H1 (cell line): ENCODE data around the gene GATC. TPM values are rescaled to one million over a fixed set of nuclear protein-coding genes. Genes with fewer than 3 reads are reported as not detected.
A peak's percentile ranks its signal among the peaks of the same experiment; 100 is the strongest.

ENCODE experiments used
- CEBPB ChIP-seq: IDR thresholded peaks from 2 replicates; pipeline ENCODE4 v1.6.1; 2012; ENCODE audit warnings: low read depth, low read length
- CTCF ChIP-seq, 3 experiments: IDR thresholded peaks; 1 replicate in 2 of 3; 2 replicates in 1 of 3; pipeline versions ENCODE4 v1.5.1 to v1.6.1; 2011; ENCODE audit warnings: low read length in 3 of 3, mild to moderate bottlenecking in 3 of 3, inconsistent platforms in 2 of 3, low read depth in 1 of 3, moderate library complexity in 1 of 3; ENCODE audit not compliant: insufficient read depth in 1 of 3; ENCODE audit errors: control extremely low read depth in 1 of 3
- EGR1 ChIP-seq: IDR thresholded peaks from 2 replicates; pipeline ENCODE4 v1.6.1; 2011; ENCODE audit warnings: low read depth, low read length, borderline replicate concordance
- EP300 ChIP-seq, 2 experiments: IDR thresholded peaks; 1 replicate in 1 of 2; 2 replicates in 1 of 2; pipeline ENCODE4 v1.6.1; 2011 to 2012; ENCODE audit warnings: low read depth in 2 of 2, low read length in 2 of 2, mild to moderate bottlenecking in 2 of 2, borderline replicate concordance in 1 of 2, inconsistent platforms in 1 of 2, moderate library complexity in 1 of 2
- EZH2 ChIP-seq: fragments of 200-600 bp; sonication (generic); IDR thresholded peaks from 2 replicates; pipeline ENCODE4 v1.7.1; 2012; ENCODE audit warnings: low read depth, mild to moderate bottlenecking, moderate library complexity, low read length, inconsistent platforms; ENCODE audit not compliant: severe bottlenecking
- HDAC2 ChIP-seq, 2 experiments: fragments of 300-600 bp in 1 of 2; sonication (generic) in 1 of 2; IDR thresholded peaks; 2 replicates each; pipeline ENCODE4 v1.6.1; 2011 to 2012; ENCODE audit warnings: low read depth in 2 of 2, low read length in 2 of 2, mild to moderate bottlenecking in 2 of 2, moderate library complexity in 2 of 2, borderline replicate concordance in 1 of 2, inconsistent platforms in 1 of 2
- JUN ChIP-seq: IDR thresholded peaks from 2 replicates; pipeline ENCODE4 v1.6.1; 2011; ENCODE audit warnings: low read depth, mild to moderate bottlenecking, improper control_type of control experiment, low read length
- KDM5A ChIP-seq: fragments of 200-600 bp; IDR thresholded peaks from 2 replicates; pipeline ENCODE4 v1.7.1; 2012; ENCODE audit warnings: mild to moderate bottlenecking, low read length, inconsistent platforms, mixed read lengths
- NANOG ChIP-seq: IDR thresholded peaks from 2 replicates; pipeline ENCODE4 v1.6.1; 2011; ENCODE audit warnings: low read length, low read depth, mild to moderate bottlenecking, inconsistent platforms; ENCODE audit not compliant: insufficient read depth, poor library complexity, severe bottlenecking
- RFX5 ChIP-seq: IDR thresholded peaks from 2 replicates; pipeline ENCODE4 v1.6.1; 2011; ENCODE audit warnings: low read depth, low read length, improper control_type of control experiment, borderline replicate concordance
- SAP30 ChIP-seq: fragments of 300-600 bp; sonication (generic); IDR thresholded peaks from 2 replicates; pipeline ENCODE4 v1.7.1; 2012; ENCODE audit warnings: low read length, moderate library complexity, mild to moderate bottlenecking, inconsistent platforms; ENCODE audit not compliant: insufficient read depth, insufficient replicate concordance
- TAF7 ChIP-seq: optimal IDR thresholded peaks from 2 replicates; pipeline ENCODE3; 2011; ENCODE audit warnings: low read depth, mild to moderate bottlenecking, inconsistent platforms, low read length, moderate library complexity, borderline replicate concordance
- YY1 ChIP-seq: IDR thresholded peaks from 2 replicates; pipeline ENCODE4 v1.6.1; 2011; ENCODE audit warnings: low read depth, mild to moderate bottlenecking, low read length
- ZNF274 ChIP-seq: IDR thresholded peaks from 2 replicates; pipeline ENCODE4 v1.7.0; 2012; ENCODE audit warnings: low read length, borderline replicate concordance; ENCODE audit errors: extremely low read depth
- polyA plus RNA-seq, 7 experiments: library from polyadenylated mRNA; depleted of rRNA in 3 of 7; stranded (reverse) in 5 of 7; unstranded in 2 of 7; fragments of >200 nt in 5 of 7; fragments of 200-250 nt in 2 of 7; gene quantifications; 1 replicate in 5 of 7; 2 replicates in 1 of 7; 4 replicates in 1 of 7; pipeline versions ENCODE4 v1.2.1 to v1.2.3, GENCODE V29; 2011 to 2013; ENCODE audit warnings: missing spikeins in 2 of 7, mixed read lengths in 2 of 7
- total RNA-seq: library from RNA; stranded (reverse); fragmentation: NEBNext Ultra II Directional; extraction: Animal tissue kit (Norgen Biotek cat#: 25700); gene quantifications from 2 replicates; pipeline ENCODE4 v1.2.1, GENCODE V29; 2021
- TF ChIP-seq, protein P1 (sequence below): IDR thresholded peaks from 2 replicates; pipeline ENCODE4 v1.6.1; 2011; ENCODE audit warnings: low read depth, mild to moderate bottlenecking, low read length; ENCODE audit not compliant: insufficient read depth
- TF ChIP-seq, protein P2 (sequence below): IDR thresholded peaks from 2 replicates; pipeline ENCODE4 v1.6.1; 2011; ENCODE audit warnings: low read length, improper control_type of control experiment
- TF ChIP-seq, protein P3 (sequence below): IDR thresholded peaks from 2 replicates; pipeline ENCODE4 v1.6.1; 2012; ENCODE audit warnings: inconsistent platforms

Gene GATC
- total and polyA plus RNA-seq, 2 of the 8 experiments (the other 6 are each of a cell fraction or from before 2014, with no cell fraction given) = 13.2 to 30.4 TPM

- TF ChIP-seq CTCF (IDR thresholded peaks at IDR 0.05; ENCODE audit: control extremely low read depth in 1 of 3, insufficient read depth in 1 of 3, low read depth in 1 of 3, low read length in 3 of 3) (peak; percentile 73 to 86 (median 78)), JUN (no peak), CEBPB (no peak), HDAC2 (IDR thresholded peaks at IDR 0.05; ENCODE audit: borderline replicate concordance in 1 of 2, low read depth in 2 of 2, low read length in 2 of 2) (0 out of 4 replicates have a peak, but pooled peaks of 1 of the 2 experiments have one; percentile 5), EGR1 (no peak), YY1 (0 out of 2 replicates have a peak, but pooled peaks have one; percentile 25), NANOG (no peak), RFX5 (no peak), EZH2 (no peak), ZNF274 (no peak), TAF7 (peak; percentile 68), KDM5A (no peak), SAP30 (no peak), EP300 (IDR thresholded peaks at IDR 0.05; ENCODE audit: borderline replicate concordance in 1 of 2, low read depth in 2 of 2, low read length in 2 of 2) (no peak)
- TF ChIP-seq, protein P1, sequence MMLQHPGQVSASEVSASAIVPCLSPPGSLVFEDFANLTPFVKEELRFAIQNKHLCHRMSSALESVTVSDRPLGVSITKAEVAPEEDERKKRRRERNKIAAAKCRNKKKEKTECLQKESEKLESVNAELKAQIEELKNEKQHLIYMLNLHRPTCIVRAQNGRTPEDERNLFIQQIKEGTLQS = 0 out of 2 replicates have a peak, but pooled peaks have one; percentile 35
- TF ChIP-seq, protein P2, sequence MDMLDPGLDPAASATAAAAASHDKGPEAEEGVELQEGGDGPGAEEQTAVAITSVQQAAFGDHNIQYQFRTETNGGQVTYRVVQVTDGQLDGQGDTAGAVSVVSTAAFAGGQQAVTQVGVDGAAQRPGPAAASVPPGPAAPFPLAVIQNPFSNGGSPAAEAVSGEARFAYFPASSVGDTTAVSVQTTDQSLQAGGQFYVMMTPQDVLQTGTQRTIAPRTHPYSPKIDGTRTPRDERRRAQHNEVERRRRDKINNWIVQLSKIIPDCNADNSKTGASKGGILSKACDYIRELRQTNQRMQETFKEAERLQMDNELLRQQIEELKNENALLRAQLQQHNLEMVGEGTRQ = no peak
- TF ChIP-seq, protein P3, sequence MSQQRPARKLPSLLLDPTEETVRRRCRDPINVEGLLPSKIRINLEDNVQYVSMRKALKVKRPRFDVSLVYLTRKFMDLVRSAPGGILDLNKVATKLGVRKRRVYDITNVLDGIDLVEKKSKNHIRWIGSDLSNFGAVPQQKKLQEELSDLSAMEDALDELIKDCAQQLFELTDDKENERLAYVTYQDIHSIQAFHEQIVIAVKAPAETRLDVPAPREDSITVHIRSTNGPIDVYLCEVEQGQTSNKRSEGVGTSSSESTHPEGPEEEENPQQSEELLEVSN = peak; percentile 14
Measured at GRCh38 chr12:120469450-120470149, 23.4 kb downstream of the GATC start, which contains the start of gene SRSF9 (continued).
